ENCODE results near the gene SNRPA1.
A peak's percentile ranks its signal among the peaks of the same experiment; 100 is the strongest.
"Not testable (repeated sequence)": the region's sequence is repeated elsewhere in the genome, so short reads cannot be mapped to it uniquely, and the experiment has no call there.

Gene SNRPA1

GRCh38 chr15:101288905-101289513 is 6.0 kb downstream of the SNRPA1 start:
- DNase-seq, result no peak

GRCh38 chr15:101287342-101287741 is 7.7 kb downstream of the SNRPA1 start:
- DNase-seq, result not testable (repeated sequence)

- no peak for DNase-seq
These were observed 8.5 kb downstream of the SNRPA1 start for GRCh38 chr15:101286471-101287114.

- DNase-seq, result no peak
These were observed 11.1 kb downstream of the SNRPA1 start for GRCh38 chr15:101283931-101284330.

GRCh38 chr15:101280007-101280406 is 15.0 kb downstream of the SNRPA1 start:
- no peak for DNase-seq

GRCh38 chr15:101277943-101278564 is 17.0 kb downstream of the SNRPA1 start:
- DNase-seq, result no peak

- DNase-seq, result peak; percentile 78
These were observed 17.8 kb downstream of the SNRPA1 start, which contains the start of gene SELENOS for GRCh38 chr15:101277038-101277822. TSS of gene SELENOS (minus strand) at chr15:101277485. CDS start at chr15:101277417, 68 bp downstream.

- DNase-seq, result no peak
These were observed 18.5 kb downstream of the SNRPA1 start for GRCh38 chr15:101276501-101277037.

- no peak for DNase-seq
These were observed 20.0 kb downstream of the SNRPA1 start for GRCh38 chr15:101275018-101275417.

- DNase-seq, result no peak
These were observed 21.5 kb downstream of the SNRPA1 start for GRCh38 chr15:101273534-101273933.

- no peak for DNase-seq
These were observed 22.5 kb downstream of the SNRPA1 start for GRCh38 chr15:101272584-101272983.

- no peak for DNase-seq
These were observed 25.4 kb downstream of the SNRPA1 start for GRCh38 chr15:101269479-101270223.

- no peak for DNase-seq
These were observed 27.5 kb downstream of the SNRPA1 start for GRCh38 chr15:101267320-101268104.

- no peak for DNase-seq
These were observed 28.3 kb downstream of the SNRPA1 start for GRCh38 chr15:101266787-101267186.

- DNase-seq, result no peak
These were observed 29.0 kb downstream of the SNRPA1 start for GRCh38 chr15:101266034-101266433.

GRCh38 chr15:101264911-101265641 is 30.0 kb downstream of the SNRPA1 start:
- no peak for DNase-seq

GRCh38 chr15:101264011-101264410 is 31.0 kb downstream of the SNRPA1 start:
- no peak for DNase-seq

GRCh38 chr15:101262551-101262950 is 32.5 kb downstream of the SNRPA1 start:
- DNase-seq, result no peak

GRCh38 chr15:101258238-101259144 is 36.6 kb downstream of the SNRPA1 start:
- peak; percentile 24 for DNase-seq

GRCh38 chr15:101256757-101257156 is 38.3 kb downstream of the SNRPA1 start:
- DNase-seq, result no peak

All from T1000 (cell line).